Stomach (tissue), 9 donors: ENCODE data around the gene CCDC83. TPM values are rescaled to one million over a fixed set of nuclear protein-coding genes. Genes with fewer than 3 reads are reported as not detected.

Experiments
- DNase-seq, 2 donors: peaks; one replicate each; pipeline versions ENCODE4 v3.0.0 to v3.0.0-alpha.2; 2013 to 2019
- H3K27ac ChIP-seq, 5 donors: fragments of 200-600 bp in 4 of 5; sonication (generic) in 4 of 5; one replicate each; pipeline ENCODE4 v1.5.1; 2013 to 2019; ENCODE audit warnings: mild to moderate bottlenecking in 1 of 5, moderate library complexity in 1 of 5
- H3K27me3 ChIP-seq, 3 donors: fragments of 200-600 bp; sonication (generic); one replicate each; pipeline ENCODE4 v1.5.1; 2017 to 2019; ENCODE audit warnings: mixed run types in 1 of 3
- H3K36me3 ChIP-seq, 4 donors: fragments of 200-600 bp; sonication (generic); 1 replicate in 3 of 4; 2 replicates in 1 of 4; pipeline ENCODE4 v1.5.1; 2016 to 2019
- H3K4me1 ChIP-seq, 4 donors: fragments of 200-600 bp; sonication (generic); one replicate each; pipeline ENCODE4 v1.5.1; 2016 to 2019
- H3K4me3 ChIP-seq, 4 donors: fragments of 200-600 bp; sonication (generic) in 3 of 4; one replicate each; pipeline ENCODE4 v1.5.1; 2016 to 2019; ENCODE audit warnings: mild to moderate bottlenecking in 1 of 4
- H3K9me3 ChIP-seq, 4 donors: fragments of 200-600 bp; sonication (generic); one replicate each; pipeline ENCODE4 v1.5.1; 2016 to 2019
- CTCF ChIP-seq, 7 experiments: fragments of 450-650 bp in 4 of 7; fragments of 200-600 bp in 3 of 7; sonication (generic) in 3 of 7; IDR thresholded peaks; one replicate each; pipeline ENCODE4 v1.5.1; 2016 to 2019; ENCODE audit warnings: antibody characterized with exemption in 7 of 7, control low read depth in 2 of 7, mild to moderate bottlenecking in 1 of 7
- EP300 ChIP-seq: sonication (generic); formaldehyde crosslinking; IDR thresholded peaks from one replicate; pipeline ENCODE4 v1.6.1; 2017; ENCODE audit warnings: antibody characterized with exemption
- POLR2A ChIP-seq, 4 donors: fragments of 450-650 bp; IDR thresholded peaks; one replicate each; pipeline ENCODE4 v1.6.1; 2016; ENCODE audit warnings: antibody characterized with exemption in 4 of 4, control low read depth in 2 of 4, mild to moderate bottlenecking in 1 of 4, moderate library complexity in 1 of 4
- POLR2AphosphoS5 ChIP-seq, 3 donors: sonication (generic); formaldehyde crosslinking; IDR thresholded peaks; one replicate each; pipeline ENCODE4 v1.6.1; 2016; ENCODE audit warnings: antibody characterized with exemption in 3 of 3
- WGBS, 5 donors: extraction: QIAGEN DNeasy Blood & Tissue Kit in 3 of 5; methylation state at CpG; one replicate each; pipeline versions ENCODE4 v1.1.5 to v1.1.7; 2013 to 2018; 5-methylcytosine and 5-hydroxymethylcytosine counted together
- intact Hi-C: fragments of 100-400 bp; cut with DNase I; formaldehyde crosslinking; loops from one replicate; pipeline ENCODE4 v1.15.1; 2023; ENCODE audit warnings: low total_unique reads
- polyA plus RNA-seq, 3 donors: library from polyadenylated mRNA; stranded (reverse); fragments of 200-250 nt; gene quantifications; one replicate each; pipeline ENCODE4 v1.2.3, GENCODE V29; 2013
- total RNA-seq, 5 donors: library from RNA; depleted of rRNA; stranded (reverse); fragments of >200 nt; gene quantifications; one replicate each; pipeline versions ENCODE4 v1.1.0 to v1.2.3, GENCODE V29; 2014 to 2016
- donor health status: healthy with polysubstance abuse.
- donor health status: Bipolar disorder and iron deficiency.
- donor health status: healthy.

CCDC83 gene
- total and polyA plus RNA-seq, 8 donors: 0.45 to 2.6 TPM; not detected in 6

- Histone ChIP-seq H3K9me3 (no peaks in the 10 kb centered on the region), H3K4me3 (no peak overlapping the region), H3K36me3 (no peaks in the 10 kb centered on the region), H3K27me3 (no peaks in the 10 kb centered on the region), H3K4me1 (peaks cover 22 to 63% (median 33%) of the 10 kb centered on the region in 4 donors), H3K27ac (peak overlapping the region in 3 of 5 donors; percentile 0 to 65 (median 1))
- intact Hi-C loops: no loop called here
- 48 to 67% (median 53%) methylated on average over 7 of the region's 7 CpGs for WGBS, 5 donors
- TF ChIP-seq EP300 (no peak), CTCF (IDR thresholded peaks at IDR 0.05) (peak in 2 of 7 experiments; percentile 23 to 28)
- DNase-seq: peak in 1 of 2 donors; percentile 65
These were observed 28.9 kb upstream of the CCDC83 start for GRCh38 chr11:85826116-85826855.

GRCh38 chr11:85827748-85828639, 27.2 kb upstream of the CCDC83 start:
- H3K36me3 ChIP-seq: no peaks in the 10 kb centered on the region
- intact Hi-C loops: no loop called here
- H3K27me3 ChIP-seq: no peaks in the 10 kb centered on the region
- WGBS, 5 donors: 12 to 27% (median 16%) methylated on average over 2 of the region's 2 CpGs
- peaks cover 22 to 56% (median 29%) of the 10 kb centered on the region in 4 donors for H3K4me1 ChIP-seq
- TF ChIP-seq CTCF (IDR thresholded peaks at IDR 0.05): no peak
- no peak for TF ChIP-seq POLR2A (IDR thresholded peaks at IDR 0.05)
- no peak for TF ChIP-seq EP300
- no peak for TF ChIP-seq POLR2AphosphoS5 (IDR thresholded peaks at IDR 0.05)
- no peaks in the 10 kb centered on the region for H3K9me3 ChIP-seq
- H3K4me3 ChIP-seq: no peak overlapping the region
- peak in 1 of 2 donors; percentile 73 for DNase-seq
- H3K27ac ChIP-seq: peak overlapping the region in 4 of 5 donors; percentile 27 to 65 (median 46)

- H3K27me3 ChIP-seq: no peaks in the 10 kb centered on the region
- peaks cover 22 to 56% (median 29%) of the 10 kb centered on the region in 4 donors for H3K4me1 ChIP-seq
- no peak for DNase-seq
- no peaks in the 10 kb centered on the region for H3K9me3 ChIP-seq
- no peak for TF ChIP-seq POLR2A (IDR thresholded peaks at IDR 0.05)
- no peak for TF ChIP-seq CTCF (IDR thresholded peaks at IDR 0.05)
- TF ChIP-seq EP300: no peak
- no peak for TF ChIP-seq POLR2AphosphoS5 (IDR thresholded peaks at IDR 0.05)
- H3K36me3 ChIP-seq: no peaks in the 10 kb centered on the region
- intact Hi-C loops: no loop called here
- WGBS, 5 donors: 63 to 81% (median 74%) methylated on average over 1 of the region's 1 CpG
- no peak overlapping the region for H3K4me3 ChIP-seq
- peak overlapping the region in 1 of 5 donors; percentile 65 for H3K27ac ChIP-seq
These were observed 26.6 kb upstream of the CCDC83 start for GRCh38 chr11:85828640-85828978.

GRCh38 chr11:85829172-85829571, 26.0 kb upstream of the CCDC83 start:
- Histone ChIP-seq H3K36me3 (no peaks in the 10 kb centered on the region), H3K4me3 (no peak overlapping the region), H3K9me3 (no peaks in the 10 kb centered on the region), H3K4me1 (peaks cover 22 to 56% (median 29%) of the 10 kb centered on the region in 4 donors), H3K27me3 (no peaks in the 10 kb centered on the region), H3K27ac (peak overlapping the region in 1 of 5 donors; percentile 65)
- intact Hi-C loops: no loop called here
- TF ChIP-seq CTCF (IDR thresholded peaks at IDR 0.05): no peak
- no peak for TF ChIP-seq POLR2AphosphoS5 (IDR thresholded peaks at IDR 0.05)
- no peak for TF ChIP-seq POLR2A (IDR thresholded peaks at IDR 0.05)
- TF ChIP-seq EP300: no peak
- WGBS, 5 donors: 96 to 100% (median 98%) methylated on average over 2 of the region's 2 CpGs
- no peak for DNase-seq
